SKM-1 (cell line): ENCODE results near the gene VPS35.

Experiments used
- DNase-seq: peaks from one replicate; lab custom pipeline; 2025; ENCODE audit not compliant: unreplicated experiment; lab: John Stamatoyannopoulos, UW

Gene VPS35

DNA sequence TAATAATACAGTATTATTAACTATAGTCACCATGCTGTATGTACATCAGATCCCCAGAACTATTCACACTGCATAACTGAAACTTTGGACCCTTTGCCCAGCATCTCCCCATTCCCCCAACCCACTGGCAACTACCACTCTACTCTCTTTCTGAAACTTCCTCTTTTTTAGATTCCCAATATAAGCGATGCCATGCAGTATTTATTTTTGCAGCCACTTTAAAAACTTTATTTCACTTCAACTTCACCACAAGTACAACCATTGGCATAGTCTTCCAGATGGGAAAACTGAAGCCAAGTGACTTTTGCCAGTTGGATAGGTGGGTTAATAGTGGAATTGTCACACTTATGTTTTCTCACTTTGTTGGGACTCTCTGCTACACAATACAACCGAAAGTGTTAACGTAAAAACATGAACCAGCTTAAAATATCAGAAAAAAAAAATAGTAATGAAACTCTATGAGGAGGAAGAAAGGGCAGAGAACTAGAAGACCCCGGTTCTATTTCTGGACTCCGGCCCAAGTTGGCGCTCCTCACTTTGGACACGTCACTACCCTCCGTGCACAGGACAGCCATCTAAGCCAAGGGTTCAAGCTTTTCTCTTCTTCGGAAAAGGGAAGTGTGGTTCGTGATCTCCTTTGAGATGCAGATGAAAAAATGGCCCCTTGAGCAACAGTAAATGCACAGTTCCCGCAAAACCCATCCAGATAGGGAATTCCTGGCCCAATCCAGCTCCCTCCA lies 68.5 kb downstream of the VPS35 start:
- peak; percentile 21 for DNase-seq

DNA sequence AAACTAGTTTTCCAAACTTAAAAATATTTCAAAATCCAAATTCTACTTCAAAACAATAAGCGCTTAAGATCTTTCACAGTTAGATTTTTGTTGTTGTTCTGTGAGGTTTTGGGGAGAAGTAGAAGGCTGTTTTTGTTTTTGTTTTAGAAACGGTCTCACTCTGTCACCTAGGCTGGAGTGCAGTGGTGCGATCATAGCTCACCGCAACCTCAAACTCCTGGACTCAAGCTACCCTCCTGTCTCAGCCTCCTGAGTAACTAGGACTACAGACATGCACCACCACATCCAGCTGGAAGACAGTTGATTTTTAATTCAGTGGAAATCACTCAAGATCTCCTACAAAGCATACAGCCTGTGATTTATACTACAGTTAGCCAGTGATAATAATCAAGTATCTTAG lies 70.5 kb downstream of the VPS35 start:
- DNase-seq = no peak

DNA sequence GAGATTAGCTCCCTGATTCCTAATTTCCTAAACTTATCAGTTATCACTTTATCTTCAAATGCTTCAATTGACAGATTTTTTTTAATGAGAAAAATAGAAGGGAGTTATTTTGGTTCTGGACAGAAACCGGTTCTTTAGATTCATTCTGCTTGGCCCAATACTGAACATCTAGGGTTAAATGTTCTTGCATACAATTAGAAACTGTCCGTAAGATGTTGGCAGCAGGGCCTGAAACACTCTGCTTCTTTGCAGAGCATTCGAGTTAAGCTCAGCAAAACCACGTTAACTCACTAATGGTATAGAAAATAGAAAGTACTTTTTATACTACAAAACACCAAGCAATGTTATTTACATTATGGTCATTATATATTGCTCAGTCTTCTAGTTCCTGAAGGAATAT lies 75.0 kb downstream of the VPS35 start:
- no peak for DNase-seq

DNA sequence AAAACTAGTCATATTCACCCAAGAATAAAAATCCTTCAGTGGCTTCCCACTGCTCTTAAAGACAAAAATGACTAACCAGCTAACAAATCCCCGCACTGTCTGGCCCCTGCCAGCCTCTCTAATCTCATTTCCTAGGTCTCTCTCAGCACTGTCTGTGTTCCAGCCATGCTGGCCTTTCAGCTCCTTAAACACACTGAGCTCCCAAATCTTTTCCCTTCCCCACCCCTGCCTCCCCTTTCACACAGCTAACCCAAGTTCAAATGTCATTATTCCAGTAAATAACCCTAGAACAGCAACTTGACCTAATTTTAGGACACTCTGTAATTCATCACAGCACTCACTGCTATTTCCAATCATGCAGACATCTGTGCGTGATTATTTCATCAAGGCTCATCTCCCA lies 75.6 kb downstream of the VPS35 start:
- no peak for DNase-seq

DNA sequence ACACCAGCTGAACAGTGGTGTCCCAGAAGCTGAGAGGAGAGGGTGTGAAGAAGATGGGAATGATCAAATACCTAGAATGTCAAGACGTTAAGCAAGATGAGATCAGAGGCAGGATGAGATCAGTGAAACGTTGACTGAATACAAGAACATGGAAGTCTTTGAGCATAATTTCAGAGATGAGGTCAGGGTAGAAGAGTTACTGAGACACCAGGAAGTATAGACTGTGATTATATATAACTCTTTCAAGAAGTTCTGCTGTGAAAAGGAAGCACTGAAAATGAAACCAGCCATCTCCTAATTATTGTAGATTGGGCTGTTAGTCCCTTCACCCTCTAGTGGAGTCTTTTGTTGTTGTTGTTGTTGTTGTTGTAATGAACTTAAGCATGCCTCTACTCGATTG lies 76.9 kb downstream of the VPS35 start:
- DNase-seq = no peak

DNA sequence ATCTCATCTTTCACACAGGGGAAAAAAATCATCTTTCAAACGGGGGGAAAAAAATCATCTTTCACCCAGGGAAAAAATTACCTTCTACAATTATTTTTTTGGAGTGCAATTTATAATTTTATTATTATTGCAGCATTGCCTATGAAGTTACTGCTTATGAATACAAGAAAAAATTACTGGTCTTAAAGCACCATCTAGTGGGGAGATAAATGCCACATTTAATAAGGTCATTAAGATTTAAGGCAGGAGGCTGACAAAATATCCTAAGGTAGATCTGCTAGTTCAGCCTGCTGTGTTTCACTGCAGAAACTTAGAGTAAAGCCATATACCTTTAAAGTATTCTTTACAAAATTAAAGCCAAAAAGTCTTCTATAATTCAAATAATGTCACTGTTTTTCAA lies 81.4 kb downstream of the VPS35 start:
- no peak for DNase-seq

DNA sequence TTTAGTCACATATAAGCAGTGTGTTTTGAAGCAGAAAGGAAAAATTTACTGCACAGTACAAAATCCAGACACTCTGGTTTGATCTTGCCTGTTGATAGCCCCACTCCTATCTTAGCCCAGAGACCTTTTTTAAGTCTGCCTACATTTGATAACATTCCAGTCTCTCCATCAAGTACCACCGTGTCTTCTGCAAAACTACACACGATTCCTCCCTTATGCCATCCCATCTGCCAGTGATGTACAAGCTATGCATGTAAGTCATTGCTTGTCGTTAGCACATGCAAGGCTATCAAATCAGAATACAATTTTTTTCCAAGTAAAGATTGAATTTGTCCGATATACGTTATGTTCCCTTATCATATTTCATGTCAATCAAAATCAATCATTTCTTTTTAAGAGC lies 82.7 kb downstream of the VPS35 start:
- no peak for DNase-seq
